WTC11 (cell line): ENCODE data around the gene XRN1. TPM values are rescaled to one million over a fixed set of nuclear protein-coding genes. Genes with fewer than 3 reads are reported as not detected.
"Not testable (repeated sequence)": the region's sequence is repeated elsewhere in the genome, so short reads cannot be mapped to it uniquely, and the experiment has no call there.

Source experiments
- ATAC-seq: fragments of 200-7000 bp; cut with Tn5 transposase; 2 replicates; pipeline ENCODE4 v1.10.0; 2021; ENCODE audit warnings: mild to moderate bottlenecking, moderate library complexity
- CTCF ChIA-PET: fragments of 300-600 bp; sonication (Branson Sonifier 250); formaldehyde crosslinking; loops from one replicate; lab custom pipeline; 2021; ENCODE audit warnings: antibody characterized with exemption; lab: Charles Lee
- POLR2A ChIA-PET: fragments of 350-600 bp; sonication (Branson Sonifier 250); formaldehyde crosslinking; loops from one replicate; lab custom pipeline; 2021; ENCODE audit warnings: antibody characterized with exemption; lab: Charles Lee
- DNase-seq: peaks from one replicate; pipeline ENCODE4 v3.0.0; 2021; ENCODE audit warnings: low spot score
- H3K27ac Mint-ChIP-seq: 2 replicates; pipeline ENCODE4 v1.8.0; 2021; ENCODE audit warnings: mixed read lengths
- H3K27me3 Mint-ChIP-seq: 2 replicates; pipeline ENCODE4 v1.8.0; 2021; ENCODE audit warnings: low read depth, mild to moderate bottlenecking, moderate library complexity, mixed read lengths
- H3K36me3 Mint-ChIP-seq: 2 replicates; pipeline ENCODE4 v1.8.0; 2021; ENCODE audit warnings: mixed read lengths
- H3K4me1 Mint-ChIP-seq: 2 replicates; pipeline ENCODE4 v1.8.0; 2022; ENCODE audit warnings: mixed read lengths
- H3K4me3 Mint-ChIP-seq: 2 replicates; pipeline ENCODE4 v1.8.0; 2021; ENCODE audit warnings: mild to moderate bottlenecking, moderate library complexity, mixed read lengths
- H3K9me3 Mint-ChIP-seq: 2 replicates; pipeline ENCODE4 v1.8.0; 2021; ENCODE audit warnings: mixed read lengths
- AFF4 ChIP-seq: sonication (generic); formaldehyde crosslinking; IDR thresholded peaks from 2 replicates; pipeline ENCODE4 v1.8.1; 2023; ENCODE audit warnings: mild to moderate bottlenecking, missing genetic modification reagents, borderline replicate concordance
- ATF1 ChIP-seq: sonication (generic); formaldehyde crosslinking; IDR thresholded peaks from 2 replicates; pipeline ENCODE4 v1.8.1; 2023; ENCODE audit warnings: mild to moderate bottlenecking, moderate library complexity, missing genetic modification reagents
- ATF3 ChIP-seq: sonication (generic); formaldehyde crosslinking; conservative IDR thresholded peaks from 2 replicates; pipeline ENCODE4 v1.8.1; 2022; ENCODE audit warnings: mild to moderate bottlenecking, missing genetic modification reagents
- E2F5 ChIP-seq: sonication (generic); formaldehyde crosslinking; IDR thresholded peaks from 2 replicates; pipeline ENCODE4 v1.8.1; 2022; ENCODE audit warnings: mild to moderate bottlenecking, moderate library complexity, missing genetic modification reagents
- FOXJ3 ChIP-seq: sonication (generic); formaldehyde crosslinking; IDR thresholded peaks from 2 replicates; pipeline ENCODE4 v1.9.0; 2021; ENCODE audit warnings: missing genetic modification reagents, mild to moderate bottlenecking, borderline replicate concordance
- HMGA2 ChIP-seq: fragments of 250-450 bp; sonication (Bioruptor Pico); IDR thresholded peaks from 2 replicates; pipeline ENCODE4 v1.4.0; 2021; ENCODE audit warnings: mild to moderate bottlenecking, moderate library complexity
- JUN ChIP-seq: sonication (generic); formaldehyde crosslinking; IDR thresholded peaks from 2 replicates; pipeline ENCODE4 v1.8.0; 2023; ENCODE audit warnings: mild to moderate bottlenecking, missing genetic modification reagents
- RELA ChIP-seq: sonication (generic); formaldehyde crosslinking; IDR thresholded peaks from 2 replicates; pipeline ENCODE4 v1.8.1; 2022; ENCODE audit warnings: missing genetic modification reagents, mild to moderate bottlenecking, borderline replicate concordance
- SMAD3 ChIP-seq: sonication (generic); formaldehyde crosslinking; IDR thresholded peaks from 2 replicates; pipeline ENCODE4 v1.8.0; 2022; ENCODE audit warnings: missing genetic modification reagents, mild to moderate bottlenecking, borderline replicate concordance
- ZNF232 ChIP-seq: sonication (generic); formaldehyde crosslinking; IDR thresholded peaks from 2 replicates; pipeline ENCODE4 v1.8.0; 2022; ENCODE audit warnings: mild to moderate bottlenecking, missing genetic modification reagents
- ZNF425 ChIP-seq: fragments of 250-450 bp; sonication (Bioruptor Pico); conservative IDR thresholded peaks from 2 replicates; pipeline ENCODE4 v1.9.0; 2021; ENCODE audit warnings: mild to moderate bottlenecking
- ZSCAN18 ChIP-seq: fragments of 250-450 bp; sonication (Bioruptor Pico); IDR thresholded peaks from 2 replicates; pipeline ENCODE4 v2.1.2; 2022; ENCODE audit warnings: mild to moderate bottlenecking, moderate library complexity
- total RNA-seq: library from RNA; stranded (reverse); gene quantifications from 3 replicates; pipeline ENCODE4 v1.2.3, GENCODE V29; 2021
- TF ChIP-seq, protein P1 (sequence below): sonication (generic); formaldehyde crosslinking; IDR thresholded peaks from 2 replicates; pipeline ENCODE4 v1.8.0; 2022; ENCODE audit warnings: mild to moderate bottlenecking, missing genetic modification reagents
- TF ChIP-seq, protein P2 (sequence below): sonication (generic); formaldehyde crosslinking; IDR thresholded peaks from 2 replicates; pipeline ENCODE4 v1.8.1; 2023; ENCODE audit warnings: mild to moderate bottlenecking, moderate library complexity, missing genetic modification reagents
- TF ChIP-seq, protein P3 (sequence below): sonication (generic); formaldehyde crosslinking; IDR thresholded peaks from 2 replicates; pipeline ENCODE4 v1.8.1; 2023; ENCODE audit warnings: mild to moderate bottlenecking, missing genetic modification reagents, moderate library complexity
- TF ChIP-seq, protein P4 (sequence below): sonication (generic); formaldehyde crosslinking; IDR thresholded peaks from 2 replicates; pipeline ENCODE4 v1.8.0; 2023; ENCODE audit warnings: missing genetic modification reagents

XRN1 gene
- total RNA-seq, 1 experiment from 2014 or later: 19.2 TPM

- TF ChIP-seq, protein P1, sequence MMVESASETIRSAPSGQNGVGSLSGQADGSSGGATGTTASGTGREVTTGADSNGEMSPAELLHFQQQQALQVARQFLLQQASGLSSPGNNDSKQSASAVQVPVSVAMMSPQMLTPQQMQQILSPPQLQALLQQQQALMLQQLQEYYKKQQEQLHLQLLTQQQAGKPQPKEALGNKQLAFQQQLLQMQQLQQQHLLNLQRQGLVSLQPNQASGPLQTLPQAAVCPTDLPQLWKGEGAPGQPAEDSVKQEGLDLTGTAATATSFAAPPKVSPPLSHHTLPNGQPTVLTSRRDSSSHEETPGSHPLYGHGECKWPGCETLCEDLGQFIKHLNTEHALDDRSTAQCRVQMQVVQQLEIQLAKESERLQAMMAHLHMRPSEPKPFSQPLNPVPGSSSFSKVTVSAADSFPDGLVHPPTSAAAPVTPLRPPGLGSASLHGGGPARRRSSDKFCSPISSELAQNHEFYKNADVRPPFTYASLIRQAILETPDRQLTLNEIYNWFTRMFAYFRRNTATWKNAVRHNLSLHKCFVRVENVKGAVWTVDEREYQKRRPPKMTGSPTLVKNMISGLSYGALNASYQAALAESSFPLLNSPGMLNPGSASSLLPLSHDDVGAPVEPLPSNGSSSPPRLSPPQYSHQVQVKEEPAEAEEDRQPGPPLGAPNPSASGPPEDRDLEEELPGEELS (CRISPR knock-in tag): no peak
- TF ChIP-seq, protein P2, sequence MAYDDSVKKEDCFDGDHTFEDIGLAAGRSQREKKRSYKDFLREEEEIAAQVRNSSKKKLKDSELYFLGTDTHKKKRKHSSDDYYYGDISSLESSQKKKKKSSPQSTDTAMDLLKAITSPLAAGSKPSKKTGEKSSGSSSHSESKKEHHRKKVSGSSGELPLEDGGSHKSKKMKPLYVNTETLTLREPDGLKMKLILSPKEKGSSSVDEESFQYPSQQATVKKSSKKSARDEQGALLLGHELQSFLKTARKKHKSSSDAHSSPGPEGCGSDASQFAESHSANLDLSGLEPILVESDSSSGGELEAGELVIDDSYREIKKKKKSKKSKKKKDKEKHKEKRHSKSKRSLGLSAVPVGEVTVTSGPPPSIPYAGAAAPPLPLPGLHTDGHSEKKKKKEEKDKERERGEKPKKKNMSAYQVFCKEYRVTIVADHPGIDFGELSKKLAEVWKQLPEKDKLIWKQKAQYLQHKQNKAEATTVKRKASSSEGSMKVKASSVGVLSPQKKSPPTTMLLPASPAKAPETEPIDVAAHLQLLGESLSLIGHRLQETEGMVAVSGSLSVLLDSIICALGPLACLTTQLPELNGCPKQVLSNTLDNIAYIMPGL (CRISPR knock-in tag): no peak
Observed at GRCh38 chr3:142310439-142310838, 137.4 kb downstream of the XRN1 start (continued).

- POLR2A ChIA-PET, H3K4me1 Mint-ChIP-seq, H3K27me3 Mint-ChIP-seq, ATAC-seq, H3K4me3 Mint-ChIP-seq, CTCF ChIA-PET, DNase-seq, H3K27ac Mint-ChIP-seq: not testable (repeated sequence)
- Mint-ChIP-seq H3K9me3 (peaks cover 67% of the 10 kb centered on the region), H3K36me3 (peaks cover 43% of the 10 kb centered on the region)
Observed at GRCh38 chr3:142302847-142303246, 145.0 kb downstream of the XRN1 start.

GRCh38 chr3:142298626-142299025 is 149.2 kb downstream of the XRN1 start:
- DNase-seq (no peak), ATAC-seq (no peak)
- Mint-ChIP-seq H3K36me3 (peaks cover 23% of the 10 kb centered on the region), H3K27ac (no peak overlapping the region), H3K9me3 (peaks cover 48% of the 10 kb centered on the region), H3K27me3 (no peaks in the 10 kb centered on the region; the same call in 1 of the 2 replicates), H3K4me3 (no peak overlapping the region), H3K4me1 (no peaks in the 10 kb centered on the region)
- ChIA-PET POLR2A (no interaction called here), CTCF (no interaction called here)
- TF ChIP-seq SMAD3 (CRISPR knock-in tag) (no peak), ATF1 (no peak), FOXJ3 (CRISPR knock-in tag) (no peak), ZNF232 (CRISPR knock-in tag) (no peak), JUN (no peak), ZNF425 (CRISPR knock-in tag) (no peak), ZSCAN18 (CRISPR knock-in tag) (no peak), RELA (CRISPR knock-in tag) (no peak), AFF4 (CRISPR knock-in tag) (no peak), HMGA2 (no peak), E2F5 (no peak), ATF3 (CRISPR knock-in tag) (no peak)
- TF ChIP-seq, protein P3, sequence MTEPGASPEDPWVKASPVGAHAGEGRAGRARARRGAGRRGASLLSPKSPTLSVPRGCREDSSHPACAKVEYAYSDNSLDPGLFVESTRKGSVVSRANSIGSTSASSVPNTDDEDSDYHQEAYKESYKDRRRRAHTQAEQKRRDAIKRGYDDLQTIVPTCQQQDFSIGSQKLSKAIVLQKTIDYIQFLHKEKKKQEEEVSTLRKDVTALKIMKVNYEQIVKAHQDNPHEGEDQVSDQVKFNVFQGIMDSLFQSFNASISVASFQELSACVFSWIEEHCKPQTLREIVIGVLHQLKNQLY (CRISPR knock-in tag): no peak
- TF ChIP-seq, protein P4, sequence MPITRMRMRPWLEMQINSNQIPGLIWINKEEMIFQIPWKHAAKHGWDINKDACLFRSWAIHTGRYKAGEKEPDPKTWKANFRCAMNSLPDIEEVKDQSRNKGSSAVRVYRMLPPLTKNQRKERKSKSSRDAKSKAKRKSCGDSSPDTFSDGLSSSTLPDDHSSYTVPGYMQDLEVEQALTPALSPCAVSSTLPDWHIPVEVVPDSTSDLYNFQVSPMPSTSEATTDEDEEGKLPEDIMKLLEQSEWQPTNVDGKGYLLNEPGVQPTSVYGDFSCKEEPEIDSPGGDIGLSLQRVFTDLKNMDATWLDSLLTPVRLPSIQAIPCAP: no peak
- TF ChIP-seq, protein P2 (CRISPR knock-in tag): no peak
